HFF-Myc (cell line): ENCODE data around the gene ELF3.

Experiments
- DNase-seq: peaks from one replicate; pipeline ENCODE4 v3.0.0-alpha.2; 2011; ENCODE audit warnings: low read depth; ENCODE audit errors: extremely low read depth
- H3K4me3 ChIP-seq: replicated peaks from 2 replicates; pipeline ENCODE4 v1.5.1; 2011; ENCODE audit warnings: low read depth, mild to moderate bottlenecking, control low read depth, low read length
- TF ChIP-seq, protein P1 (sequence below): IDR thresholded peaks from 2 replicates; pipeline ENCODE4 v1.5.1; 2012; ENCODE audit warnings: mild to moderate bottlenecking, low read depth, low read length, control low read depth; ENCODE audit errors: missing control alignments

The ELF3 gene

GRCh38 chr1:202007304-202007703 lies 3.1 kb upstream of the ELF3 start:
- H3K4me3 ChIP-seq: no peak overlapping the region
- DNase-seq: no peak
- TF ChIP-seq, protein P1, sequence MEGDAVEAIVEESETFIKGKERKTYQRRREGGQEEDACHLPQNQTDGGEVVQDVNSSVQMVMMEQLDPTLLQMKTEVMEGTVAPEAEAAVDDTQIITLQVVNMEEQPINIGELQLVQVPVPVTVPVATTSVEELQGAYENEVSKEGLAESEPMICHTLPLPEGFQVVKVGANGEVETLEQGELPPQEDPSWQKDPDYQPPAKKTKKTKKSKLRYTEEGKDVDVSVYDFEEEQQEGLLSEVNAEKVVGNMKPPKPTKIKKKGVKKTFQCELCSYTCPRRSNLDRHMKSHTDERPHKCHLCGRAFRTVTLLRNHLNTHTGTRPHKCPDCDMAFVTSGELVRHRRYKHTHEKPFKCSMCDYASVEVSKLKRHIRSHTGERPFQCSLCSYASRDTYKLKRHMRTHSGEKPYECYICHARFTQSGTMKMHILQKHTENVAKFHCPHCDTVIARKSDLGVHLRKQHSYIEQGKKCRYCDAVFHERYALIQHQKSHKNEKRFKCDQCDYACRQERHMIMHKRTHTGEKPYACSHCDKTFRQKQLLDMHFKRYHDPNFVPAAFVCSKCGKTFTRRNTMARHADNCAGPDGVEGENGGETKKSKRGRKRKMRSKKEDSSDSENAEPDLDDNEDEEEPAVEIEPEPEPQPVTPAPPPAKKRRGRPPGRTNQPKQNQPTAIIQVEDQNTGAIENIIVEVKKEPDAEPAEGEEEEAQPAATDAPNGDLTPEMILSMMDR: no peak

GRCh38 chr1:202007805-202008489 lies 2.4 kb upstream of the ELF3 start:
- no peak for DNase-seq
- no peak overlapping the region for H3K4me3 ChIP-seq
- TF ChIP-seq, protein P1: no peak

GRCh38 chr1:202009326-202010179 lies 834 bp upstream of the ELF3 start:
- TF ChIP-seq, protein P1: peak; percentile 88
- DNase-seq: peak; percentile 59
- H3K4me3 ChIP-seq: no peak overlapping the region

- no peak for DNase-seq
- no peak overlapping the region for H3K4me3 ChIP-seq
These were observed 1.6 kb downstream of the ELF3 start for GRCh38 chr1:202011994-202012393.

DNA sequence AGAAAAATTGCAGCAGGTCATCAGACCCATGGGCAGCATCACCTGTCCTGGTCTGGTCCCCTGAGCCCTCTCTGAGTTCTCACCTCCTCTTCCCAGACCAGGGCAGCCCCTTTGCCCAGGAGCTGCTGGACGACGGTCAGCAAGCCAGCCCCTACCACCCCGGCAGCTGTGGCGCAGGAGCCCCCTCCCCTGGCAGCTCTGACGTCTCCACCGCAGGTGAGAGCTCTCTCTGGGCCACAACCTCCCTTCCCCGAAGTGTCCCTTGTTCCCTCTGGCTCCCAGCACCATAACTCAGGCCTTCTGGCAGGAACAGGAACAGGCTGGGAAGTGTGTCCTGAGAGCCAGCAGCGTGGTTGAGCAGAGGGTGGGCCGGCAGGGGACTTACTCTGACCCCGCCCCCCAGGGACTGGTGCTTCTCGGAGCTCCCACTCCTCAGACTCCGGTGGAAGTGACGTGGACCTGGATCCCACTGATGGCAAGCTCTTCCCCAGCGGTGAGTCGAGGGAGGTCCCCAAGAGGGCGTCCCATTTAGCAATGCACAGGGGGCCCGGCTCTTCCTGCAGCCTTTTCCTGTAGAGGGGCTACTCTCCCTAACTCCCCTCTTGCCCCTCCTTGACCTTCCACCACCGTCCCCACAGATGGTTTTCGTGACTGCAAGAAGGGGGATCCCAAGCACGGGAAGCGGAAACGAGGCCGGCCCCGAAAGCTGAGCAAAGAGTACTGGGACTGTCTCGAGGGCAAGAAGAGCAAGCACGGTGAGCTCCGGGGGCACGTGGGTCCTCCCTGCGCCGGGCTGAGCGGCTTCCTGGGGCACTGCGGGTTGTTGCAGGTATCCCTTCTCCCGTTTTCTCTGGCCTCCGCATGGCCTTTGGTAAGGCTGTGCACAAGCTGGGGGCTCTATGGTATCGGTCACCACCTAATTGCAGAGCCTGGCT lies 2.4 kb downstream of the ELF3 start:
- TF ChIP-seq, protein P1: no peak
- no peak overlapping the region for H3K4me3 ChIP-seq
- no peak for DNase-seq

More at GRCh38 chr1:202011994-202012393, 1.6 kb downstream of the ELF3 start:
- TF ChIP-seq, protein P1: no peak

- no peak for DNase-seq
- H3K4me3 ChIP-seq: no peak overlapping the region
- TF ChIP-seq, protein P1: no peak
These were observed 3.2 kb downstream of the ELF3 start for GRCh38 chr1:202013603-202014002.
